Measurements from ENCODE around the gene SUPT16H.

SUPT16H gene

GRCh38 chr14:21369949-21370679 lies 13.7 kb downstream of the SUPT16H start:
- 84 to 91% methylated on average over 4 of the region's 4 CpGs for WGBS, 2 experiments
- Histone ChIP-seq H3K4me3 (ENCODE audit: insufficient read depth, low read depth, low read length) (no peak overlapping the region), H3K27ac (ENCODE audit: insufficient read depth, low read depth, low read length, poor library complexity, severe bottlenecking) (no peak overlapping the region), H3K4me1 (ENCODE audit: control insufficient read depth, insufficient read depth, low read length) (no peaks in the 10 kb centered on the region), H3K9me3 (ENCODE audit: control insufficient read depth, low read length) (no peaks in the 10 kb centered on the region), H3K36me3 (ENCODE audit: control insufficient read depth, insufficient read depth, low read length) (peaks cover 77% of the 10 kb centered on the region), H3K27me3 (ENCODE audit: control insufficient read depth, insufficient read depth, low read length, poor library complexity, severe bottlenecking) (no peaks in the 10 kb centered on the region)

- Histone ChIP-seq H3K27ac (ENCODE audit: insufficient read depth, low read depth, low read length, poor library complexity, severe bottlenecking) (no peak overlapping the region), H3K27me3 (ENCODE audit: control insufficient read depth, insufficient read depth, low read length, poor library complexity, severe bottlenecking) (no peaks in the 10 kb centered on the region), H3K9me3 (ENCODE audit: control insufficient read depth, low read length) (no peaks in the 10 kb centered on the region), H3K4me3 (ENCODE audit: insufficient read depth, low read depth, low read length) (no peak overlapping the region), H3K36me3 (ENCODE audit: control insufficient read depth, insufficient read depth, low read length) (peaks cover 93% of the 10 kb centered on the region), H3K4me1 (ENCODE audit: control insufficient read depth, insufficient read depth, low read length) (no peaks in the 10 kb centered on the region)
- 96 to 98% methylated on average over 6 of the region's 6 CpGs for WGBS, 2 experiments
Measured at GRCh38 chr14:21367582-21368144, 16.2 kb downstream of the SUPT16H start.

- H3K27me3 ChIP-seq (ENCODE audit: control insufficient read depth, insufficient read depth, low read length, poor library complexity, severe bottlenecking) = no peaks in the 10 kb centered on the region
- 96 to 98% methylated on average over 4 of the region's 4 CpGs for WGBS, 2 experiments
Measured at GRCh38 chr14:21356511-21356910, 27.3 kb downstream of the SUPT16H start.

GRCh38 chr14:21352587-21352986 lies 31.2 kb downstream of the SUPT16H start:
- Histone ChIP-seq H3K4me3 (ENCODE audit: insufficient read depth, low read depth, low read length) (no peak overlapping the region), H3K36me3 (ENCODE audit: control insufficient read depth, insufficient read depth, low read length) (peaks cover 53% of the 10 kb centered on the region), H3K9me3 (ENCODE audit: control insufficient read depth, low read length) (no peaks in the 10 kb centered on the region), H3K27ac (ENCODE audit: insufficient read depth, low read depth, low read length, poor library complexity, severe bottlenecking) (no peak overlapping the region), H3K4me1 (ENCODE audit: control insufficient read depth, insufficient read depth, low read length) (no peaks in the 10 kb centered on the region), H3K27me3 (ENCODE audit: control insufficient read depth, insufficient read depth, low read length, poor library complexity, severe bottlenecking) (no peaks in the 10 kb centered on the region)
- 94 to 97% methylated on average over 9 of the region's 9 CpGs for WGBS, 2 experiments

More at GRCh38 chr14:21356511-21356910, 27.3 kb downstream of the SUPT16H start:
- no peaks in the 10 kb centered on the region for H3K4me1 ChIP-seq (ENCODE audit: control insufficient read depth, insufficient read depth, low read length)
- H3K27ac ChIP-seq (ENCODE audit: insufficient read depth, low read depth, low read length, poor library complexity, severe bottlenecking) = no peak overlapping the region
- no peak overlapping the region for H3K4me3 ChIP-seq (ENCODE audit: insufficient read depth, low read depth, low read length)
- H3K36me3 ChIP-seq (ENCODE audit: control insufficient read depth, insufficient read depth, low read length) = peaks cover 88% of the 10 kb centered on the region
- H3K9me3 ChIP-seq (ENCODE audit: control insufficient read depth, low read length) = no peaks in the 10 kb centered on the region

DNA sequence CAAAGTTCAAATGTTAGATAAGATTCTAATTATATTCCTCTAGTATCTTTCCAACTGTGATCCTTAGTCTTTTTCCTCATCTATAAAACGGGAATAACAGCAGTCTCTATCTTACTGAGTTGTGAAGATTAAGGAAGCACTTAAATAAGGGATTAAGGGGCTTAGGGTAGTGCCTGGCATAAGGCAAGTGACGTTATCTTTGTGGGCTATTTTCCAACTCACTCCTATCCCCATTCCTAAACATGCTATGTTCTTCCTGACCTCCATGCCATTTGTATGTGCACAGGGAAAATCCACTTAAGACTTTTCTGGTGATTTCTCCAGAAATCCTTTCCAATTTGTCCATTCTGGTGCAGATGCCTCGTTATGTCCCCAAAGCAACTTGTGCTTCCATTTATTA lies 33.3 kb downstream of the SUPT16H start:
- H3K9me3 ChIP-seq (ENCODE audit: control insufficient read depth, low read length) = no peaks in the 10 kb centered on the region
- no peaks in the 10 kb centered on the region for H3K27me3 ChIP-seq (ENCODE audit: control insufficient read depth, insufficient read depth, low read length, poor library complexity, severe bottlenecking)
- no peak overlapping the region for H3K27ac ChIP-seq (ENCODE audit: insufficient read depth, low read depth, low read length, poor library complexity, severe bottlenecking)
- no peak overlapping the region for H3K4me3 ChIP-seq (ENCODE audit: insufficient read depth, low read depth, low read length)
- no peaks in the 10 kb centered on the region for H3K4me1 ChIP-seq (ENCODE audit: control insufficient read depth, insufficient read depth, low read length)
- H3K36me3 ChIP-seq (ENCODE audit: control insufficient read depth, insufficient read depth, low read length) = peaks cover 36% of the 10 kb centered on the region
- WGBS, 2 experiments = 86 to 89% methylated on average over 1 of the region's 3 CpGs

- Histone ChIP-seq H3K9me3 (ENCODE audit: control insufficient read depth, low read length) (no peaks in the 10 kb centered on the region), H3K36me3 (ENCODE audit: control insufficient read depth, insufficient read depth, low read length) (peaks cover 8% of the 10 kb centered on the region), H3K27ac (ENCODE audit: insufficient read depth, low read depth, low read length, poor library complexity, severe bottlenecking) (no peak overlapping the region), H3K4me3 (ENCODE audit: insufficient read depth, low read depth, low read length) (no peak overlapping the region), H3K4me1 (ENCODE audit: control insufficient read depth, insufficient read depth, low read length) (no peaks in the 10 kb centered on the region), H3K27me3 (ENCODE audit: control insufficient read depth, insufficient read depth, low read length, poor library complexity, severe bottlenecking) (no peaks in the 10 kb centered on the region)
- 66 to 100% methylated on average over 1 to 2 of the region's 2 CpGs for WGBS, 2 experiments
Measured at GRCh38 chr14:21347201-21347600, 36.6 kb downstream of the SUPT16H start.

GRCh38 chr14:21346532-21347135 lies 37.2 kb downstream of the SUPT16H start:
- 82 to 90% methylated on average over 2 of the region's 2 CpGs for WGBS, 2 experiments
- peaks cover 2% of the 10 kb centered on the region for H3K36me3 ChIP-seq (ENCODE audit: control insufficient read depth, insufficient read depth, low read length)

GRCh38 chr14:21343035-21343794 lies 40.6 kb downstream of the SUPT16H start:
- WGBS, 2 experiments = 88 to 92% methylated on average over 13 of the region's 13 CpGs
- H3K9me3 ChIP-seq (ENCODE audit: control insufficient read depth, low read length) = no peaks in the 10 kb centered on the region

More at GRCh38 chr14:21346532-21347135, 37.2 kb downstream of the SUPT16H start:
- Histone ChIP-seq H3K4me3 (ENCODE audit: insufficient read depth, low read depth, low read length) (no peak overlapping the region), H3K4me1 (ENCODE audit: control insufficient read depth, insufficient read depth, low read length) (no peaks in the 10 kb centered on the region), H3K27ac (ENCODE audit: insufficient read depth, low read depth, low read length, poor library complexity, severe bottlenecking) (no peak overlapping the region), H3K27me3 (ENCODE audit: control insufficient read depth, insufficient read depth, low read length, poor library complexity, severe bottlenecking) (no peaks in the 10 kb centered on the region), H3K9me3 (ENCODE audit: control insufficient read depth, low read length) (no peaks in the 10 kb centered on the region)

GRCh38 chr14:21334202-21334906 lies 49.5 kb downstream of the SUPT16H start:
- Histone ChIP-seq H3K27me3 (ENCODE audit: control insufficient read depth, insufficient read depth, low read length, poor library complexity, severe bottlenecking) (no peaks in the 10 kb centered on the region), H3K27ac (ENCODE audit: insufficient read depth, low read depth, low read length, poor library complexity, severe bottlenecking) (no peak overlapping the region), H3K4me3 (ENCODE audit: insufficient read depth, low read depth, low read length) (no peak overlapping the region), H3K36me3 (ENCODE audit: control insufficient read depth, insufficient read depth, low read length) (no peaks in the 10 kb centered on the region), H3K4me1 (ENCODE audit: control insufficient read depth, insufficient read depth, low read length) (no peaks in the 10 kb centered on the region), H3K9me3 (ENCODE audit: control insufficient read depth, low read length) (no peaks in the 10 kb centered on the region)
- WGBS, 2 experiments = 91 to 95% methylated on average over 9 of the region's 9 CpGs

More at GRCh38 chr14:21343035-21343794, 40.6 kb downstream of the SUPT16H start:
- Histone ChIP-seq H3K27me3 (ENCODE audit: control insufficient read depth, insufficient read depth, low read length, poor library complexity, severe bottlenecking) (no peaks in the 10 kb centered on the region), H3K4me1 (ENCODE audit: control insufficient read depth, insufficient read depth, low read length) (no peaks in the 10 kb centered on the region), H3K4me3 (ENCODE audit: insufficient read depth, low read depth, low read length) (no peak overlapping the region), H3K36me3 (ENCODE audit: control insufficient read depth, insufficient read depth, low read length) (no peaks in the 10 kb centered on the region), H3K27ac (ENCODE audit: insufficient read depth, low read depth, low read length, poor library complexity, severe bottlenecking) (no peak overlapping the region)
